Osteocyte (in vitro differentiated cells): ENCODE measurements around the gene ZNF853. TPM values are rescaled to one million over a fixed set of nuclear protein-coding genes. Genes with fewer than 3 reads are reported as not detected.
"Not testable (repeated sequence)": the region's sequence is repeated elsewhere in the genome, so short reads cannot be mapped to it uniquely, and the experiment has no call there.

ENCODE experiments used
- DNase-seq: peaks from one replicate; pipeline ENCODE4 v3.0.0; 2021; ENCODE audit warnings: mixed read lengths; ENCODE audit not compliant: unreplicated experiment; ENCODE audit errors: extremely low spot score
- H3K27ac Mint-ChIP-seq: one replicate; pipeline ENCODE4 v1.8.0; 2021; ENCODE audit warnings: mild to moderate bottlenecking, mixed read lengths; ENCODE audit not compliant: unreplicated experiment
- H3K27me3 Mint-ChIP-seq: one replicate; pipeline ENCODE4 v1.8.0; 2021; ENCODE audit warnings: mixed read lengths; ENCODE audit not compliant: unreplicated experiment
- H3K36me3 Mint-ChIP-seq: one replicate; pipeline ENCODE4 v1.8.0; 2021; ENCODE audit warnings: mixed read lengths; ENCODE audit not compliant: unreplicated experiment
- H3K4me1 Mint-ChIP-seq: one replicate; pipeline ENCODE4 v1.8.0; 2021; ENCODE audit warnings: mixed read lengths; ENCODE audit not compliant: unreplicated experiment
- H3K4me3 Mint-ChIP-seq: one replicate; pipeline ENCODE4 v1.8.0; 2021; ENCODE audit warnings: mild to moderate bottlenecking, moderate library complexity, mixed read lengths; ENCODE audit not compliant: unreplicated experiment
- H3K9me3 Mint-ChIP-seq: one replicate; pipeline ENCODE4 v1.8.0; 2021; ENCODE audit warnings: mixed read lengths; ENCODE audit not compliant: unreplicated experiment
- total RNA-seq: library from RNA; stranded (reverse); gene quantifications from 2 replicates; pipeline ENCODE4 v1.2.1, GENCODE V29; 2021
- TF ChIP-seq, protein P1 (sequence below): fragments of 200-600 bp; sonication (generic); IDR thresholded peaks from 2 replicates; pipeline ENCODE4 v1.5.0; 2021; ENCODE audit warnings: antibody characterized with exemption, mild to moderate bottlenecking, moderate library complexity

Gene ZNF853
- total RNA-seq, 1 donor from 2014 or later = 18.2 TPM

DNA sequence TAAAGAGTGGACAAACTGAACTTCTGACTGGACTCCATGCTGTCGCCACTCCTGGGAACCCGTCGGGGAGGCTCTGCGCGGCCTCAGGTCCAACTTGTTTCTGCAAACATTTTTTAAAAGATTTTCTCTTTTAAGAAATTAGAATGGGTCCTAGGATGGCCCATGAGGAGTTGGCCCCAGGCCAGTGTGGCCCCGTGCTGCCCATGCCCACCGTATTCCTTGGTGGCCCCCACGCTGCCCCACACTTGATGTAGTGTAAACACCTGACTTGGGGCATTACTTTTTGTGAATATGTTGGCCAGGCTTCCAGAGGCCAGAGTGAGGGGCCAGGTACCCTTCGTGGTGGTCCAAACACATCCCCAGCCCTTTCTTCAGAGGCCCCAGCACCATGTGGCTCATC, 41.0 kb downstream of the ZNF853 start:
- H3K9me3 Mint-ChIP-seq = no peaks in the 10 kb centered on the region
- TF ChIP-seq, protein P1, sequence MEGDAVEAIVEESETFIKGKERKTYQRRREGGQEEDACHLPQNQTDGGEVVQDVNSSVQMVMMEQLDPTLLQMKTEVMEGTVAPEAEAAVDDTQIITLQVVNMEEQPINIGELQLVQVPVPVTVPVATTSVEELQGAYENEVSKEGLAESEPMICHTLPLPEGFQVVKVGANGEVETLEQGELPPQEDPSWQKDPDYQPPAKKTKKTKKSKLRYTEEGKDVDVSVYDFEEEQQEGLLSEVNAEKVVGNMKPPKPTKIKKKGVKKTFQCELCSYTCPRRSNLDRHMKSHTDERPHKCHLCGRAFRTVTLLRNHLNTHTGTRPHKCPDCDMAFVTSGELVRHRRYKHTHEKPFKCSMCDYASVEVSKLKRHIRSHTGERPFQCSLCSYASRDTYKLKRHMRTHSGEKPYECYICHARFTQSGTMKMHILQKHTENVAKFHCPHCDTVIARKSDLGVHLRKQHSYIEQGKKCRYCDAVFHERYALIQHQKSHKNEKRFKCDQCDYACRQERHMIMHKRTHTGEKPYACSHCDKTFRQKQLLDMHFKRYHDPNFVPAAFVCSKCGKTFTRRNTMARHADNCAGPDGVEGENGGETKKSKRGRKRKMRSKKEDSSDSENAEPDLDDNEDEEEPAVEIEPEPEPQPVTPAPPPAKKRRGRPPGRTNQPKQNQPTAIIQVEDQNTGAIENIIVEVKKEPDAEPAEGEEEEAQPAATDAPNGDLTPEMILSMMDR = no peak
- no peak overlapping the region for H3K27ac Mint-ChIP-seq
- H3K36me3 Mint-ChIP-seq = peaks cover 18% of the 10 kb centered on the region
- no peaks in the 10 kb centered on the region for H3K27me3 Mint-ChIP-seq
- no peak overlapping the region for H3K4me3 Mint-ChIP-seq
- H3K4me1 Mint-ChIP-seq = no peaks in the 10 kb centered on the region
- no peak for DNase-seq

DNA sequence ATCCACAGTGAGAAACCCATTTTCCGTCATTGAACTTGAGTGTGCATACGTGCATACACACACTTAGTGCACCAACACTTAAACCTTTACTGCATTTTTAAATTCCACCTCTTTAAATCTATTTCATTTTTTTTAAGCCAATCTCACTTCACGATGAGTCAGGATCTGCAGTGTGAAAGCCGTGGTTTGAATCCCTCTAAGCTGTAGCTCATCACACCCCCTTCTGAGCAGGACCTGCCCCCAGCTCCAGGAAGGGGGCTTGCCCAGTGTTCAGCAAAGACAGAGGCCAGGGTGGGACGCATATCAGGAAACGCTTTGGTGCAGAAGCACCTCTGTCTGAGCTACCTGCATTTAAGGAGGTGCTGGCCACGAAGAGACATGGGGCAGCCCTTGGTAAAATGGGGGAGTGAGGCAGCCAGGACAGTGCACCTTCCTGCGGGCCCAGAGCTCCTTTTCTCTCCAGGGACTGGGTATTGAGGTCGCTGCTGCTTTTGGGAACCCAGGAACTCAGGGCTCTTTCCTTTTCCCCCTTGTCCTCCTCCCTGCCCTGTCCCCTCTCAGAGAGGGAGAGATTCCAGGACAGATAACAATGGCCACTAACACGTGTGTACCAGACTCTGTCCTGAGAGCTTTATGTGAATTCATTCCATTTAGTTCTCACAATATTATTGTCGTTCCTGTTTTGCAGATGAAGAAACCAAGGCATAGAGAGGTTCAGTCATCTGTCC, 43.4 kb downstream of the ZNF853 start:
- TF ChIP-seq, protein P1 = no peak
- no peaks in the 10 kb centered on the region for H3K9me3 Mint-ChIP-seq
- H3K4me1 Mint-ChIP-seq = no peaks in the 10 kb centered on the region
- H3K36me3 Mint-ChIP-seq = peaks cover 10% of the 10 kb centered on the region
- DNase-seq = no peak
- H3K27me3 Mint-ChIP-seq = no peaks in the 10 kb centered on the region
- no peak overlapping the region for H3K27ac Mint-ChIP-seq
- H3K4me3 Mint-ChIP-seq = no peak overlapping the region

DNA sequence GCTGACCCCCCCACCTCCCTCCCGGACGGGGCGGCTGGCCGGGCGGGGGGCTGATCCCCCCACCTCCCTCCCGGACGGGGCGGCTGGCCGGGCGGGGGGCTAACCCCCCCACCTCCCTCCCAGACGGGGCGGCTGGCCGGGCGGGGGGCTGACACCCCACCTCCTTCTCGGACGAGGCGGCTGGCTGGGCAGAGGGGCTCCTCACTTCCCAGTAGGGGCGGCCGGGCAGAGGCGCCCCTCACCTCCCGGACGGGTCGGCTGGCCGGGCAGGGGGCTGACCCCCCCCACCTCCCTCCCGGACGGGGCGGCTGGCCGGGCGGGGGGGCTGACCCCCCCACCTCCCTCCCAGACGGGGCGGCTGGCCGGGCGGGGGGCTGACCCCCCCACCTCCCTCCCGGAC, 55.4 kb downstream of the ZNF853 start:
- not testable (repeated sequence) for H3K4me1 Mint-ChIP-seq, DNase-seq, H3K4me3 Mint-ChIP-seq, H3K27ac Mint-ChIP-seq, H3K27me3 Mint-ChIP-seq
- H3K36me3 Mint-ChIP-seq = peaks cover 13% of the 10 kb centered on the region
- H3K9me3 Mint-ChIP-seq = peaks cover 51% of the 10 kb centered on the region

Other genes with a start within 250 kb of the ZNF853 start
- 267 and 270 TPM in 2 replicates for gene RAC1, start 241.1 kb upstream of the ZNF853 start, total RNA-seq
- gene DAGLB, start 167.7 kb upstream of the ZNF853 start, total RNA-seq = 21.5 and 22.4 TPM in 2 replicates
- 196 and 197 TPM in 2 replicates for gene KDELR2, start 131.5 kb upstream of the ZNF853 start, total RNA-seq
- gene GRID2IP, start 64.1 kb upstream of the ZNF853 start, total RNA-seq = 0.10 and 0.13 TPM in 2 replicates
- 62.2 and 63.5 TPM in 2 replicates for gene ZDHHC4, start 38.2 kb upstream of the ZNF853 start, total RNA-seq
- 36.5 and 40.3 TPM in 2 replicates for gene INTS15, start 25.6 kb upstream of the ZNF853 start, total RNA-seq
- gene ZNF316, start 21.7 kb downstream of the ZNF853 start, total RNA-seq = 32.7 and 34.6 TPM in 2 replicates
- gene ZNF12, start 91.3 kb downstream of the ZNF853 start, total RNA-seq = 23.2 and 25.0 TPM in 2 replicates
- gene RSPH10B2, start 138.5 kb downstream of the ZNF853 start, total RNA-seq = 0.38 and 0.81 TPM in 2 replicates
- 69.3 and 70.2 TPM in 2 replicates for gene CCZ1B, start 210.7 kb downstream of the ZNF853 start, total RNA-seq